K562 (cell line): ENCODE results near the gene TMEM30A. TPM values are rescaled to one million over a fixed set of nuclear protein-coding genes. Genes with fewer than 3 reads are reported as not detected.
A peak's percentile ranks its signal among the peaks of the same experiment; 100 is the strongest.

ENCODE experiments used
- CEBPG ChIP-seq, 3 experiments: fragments of 200-800 bp in 1 of 3; sonication (Bioruptor generic) in 1 of 3; sonication (generic) in 1 of 3; formaldehyde crosslinking in 1 of 3; IDR thresholded peaks in 2 of 3; conservative IDR thresholded peaks in 1 of 3; 2 replicates each; pipeline versions ENCODE4 v1.6.1 to v1.8.0; 2016 to 2022; ENCODE audit warnings: missing compliant biosample characterization in 2 of 3, missing genetic modification characterization in 2 of 3, mild to moderate bottlenecking in 1 of 3, missing genetic modification reagents in 1 of 3
- CUX1 ChIP-seq: fragments of 200-800 bp; sonication (Bioruptor generic); IDR thresholded peaks from 2 replicates; pipeline ENCODE4 v1.6.1; 2016; ENCODE audit warnings: missing genetic modification characterization, missing compliant biosample characterization
- ESRRA ChIP-seq: fragments of 450-650 bp; IDR thresholded peaks from 2 replicates; pipeline ENCODE4 v1.6.1; 2014; ENCODE audit warnings: low read depth, mild to moderate bottlenecking, moderate library complexity, borderline replicate concordance
- GABPA ChIP-seq: fragments of 200-800 bp; sonication (Bioruptor generic); conservative IDR thresholded peaks from 2 replicates; pipeline ENCODE4 v1.6.1; 2016; ENCODE audit warnings: low read depth, missing genetic modification characterization, missing compliant biosample characterization
- HEY1 ChIP-seq: fragments of 250-450 bp; sonication (Bioruptor Pico); IDR thresholded peaks from 2 replicates; pipeline ENCODE4 v1.5.0; 2020; ENCODE audit warnings: mild to moderate bottlenecking, moderate library complexity, borderline replicate concordance
- MTA1 ChIP-seq: fragments of 450-650 bp; IDR thresholded peaks from 2 replicates; pipeline ENCODE4 v1.6.1; 2017; ENCODE audit warnings: borderline replicate concordance
- NFIC ChIP-seq: fragments of 450-650 bp; IDR thresholded peaks from 2 replicates; pipeline ENCODE4 v1.6.1; 2017; ENCODE audit warnings: mild to moderate bottlenecking, inconsistent platforms
- NFRKB ChIP-seq: fragments of 450-650 bp; IDR thresholded peaks from 2 replicates; pipeline ENCODE4 v1.6.1; 2016; ENCODE audit warnings: low read depth
- PHB ChIP-seq: fragments of 250-450 bp; sonication (Bioruptor Pico); IDR thresholded peaks from 2 replicates; pipeline ENCODE4 v1.5.0; 2021
- PRDM10 ChIP-seq: fragments of 450-650 bp; IDR thresholded peaks from 2 replicates; pipeline ENCODE4 v1.6.1; 2018; ENCODE audit not compliant: partially characterized antibody
- ZNF232 ChIP-seq: sonication (generic); formaldehyde crosslinking; IDR thresholded peaks from 2 replicates; pipeline ENCODE4 v1.8.0; 2022; ENCODE audit warnings: mild to moderate bottlenecking, missing genetic modification reagents
- ZNF766 ChIP-seq: fragments of 200-800 bp; sonication (Bioruptor generic); conservative IDR thresholded peaks from 2 replicates; pipeline ENCODE4 v1.6.1; 2016; ENCODE audit warnings: missing genetic modification characterization, missing compliant biosample characterization
- ZNF77 ChIP-seq: fragments of 250-450 bp; sonication (Bioruptor Pico); IDR thresholded peaks from 2 replicates; pipeline ENCODE4 v1.5.0; 2020
- polyA plus RNA-seq, 8 experiments: library from polyadenylated mRNA; depleted of rRNA in 4 of 8; stranded (reverse) in 5 of 8; unstranded in 3 of 8; fragments of >200 nt; fragmentation: Nextera tagmentation in 2 of 8; fragmentation: Illumina TruSeq in 1 of 8; extraction: Ambion mirVana in 2 of 8; extraction: Trizol in 1 of 8; gene quantifications; 2 replicates each; pipeline versions ENCODE4 v1.2.1 to v1.2.3, GENCODE V29; 2011 to 2014; ENCODE audit warnings: inconsistent platforms in 1 of 8, missing spikeins in 1 of 8
- total RNA-seq, 7 experiments: library from RNA; depleted of rRNA in 6 of 7; stranded (reverse); fragments of >200 nt in 6 of 7; fragmentation: Illumina TruSeq in 2 of 7; extraction: Trizol in 2 of 7; gene quantifications; 2 replicates each; pipeline versions ENCODE4 v1.2.1 to v1.2.3, GENCODE V29; 2011 to 2021; ENCODE audit warnings: low replicate concordance in 1 of 7

The TMEM30A gene
- total and polyA plus RNA-seq, 9 of the 15 experiments (the other 6 are each of a cell fraction or from before 2014, with no cell fraction given): 6.5 to 31.2 (median 16.3) TPM

- TF ChIP-seq ZNF232 (no peak), CEBPG (CRISPR knock-in tag; IDR thresholded peaks at IDR 0.05) (no peak), CEBPG (tag; conservative IDR thresholded peaks at IDR 0.05 in 1 of 2, IDR thresholded peaks at IDR 0.05 in 1 of 2) (peak in 1 of 2 experiments; percentile 48; a peak in 1 of 4 replicates), ZNF77 (CRISPR knock-in tag) (no peak), MTA1 (no peak), NFIC (peak; percentile 59), HEY1 (no peak), ZNF766 (CRISPR knock-in tag) (no peak), GABPA (tag) (no peak), PRDM10 (no peak), ESRRA (no peak), NFRKB (no peak), CUX1 (CRISPR knock-in tag) (no peak), PHB (no peak)
These were observed 6.0 kb downstream of the TMEM30A start (continued) for GRCh38 chr6:75278474-75279077.
